ENCODE results near the gene GDPGP1. TPM values are rescaled to one million over a fixed set of nuclear protein-coding genes. Genes with fewer than 3 reads are reported as not detected.
"Not testable (repeated sequence)": the region's sequence is repeated elsewhere in the genome, so short reads cannot be mapped to it uniquely, and the experiment has no call there.

Gene GDPGP1
- total RNA-seq, 2 donors from 2014 or later = 14.4 to 18.6 TPM

GRCh38 chr15:90268415-90268814 is 34.4 kb downstream of the GDPGP1 start:
- H3K27me3 ChIP-seq = no peaks in the 10 kb centered on the region
- peaks cover 7% of the 10 kb centered on the region for H3K36me3 ChIP-seq
- no peaks in the 10 kb centered on the region for H3K9me3 ChIP-seq
- DNase-seq = peak; percentile 46
- H3K4me1 ChIP-seq = peaks cover 23% of the 10 kb centered on the region
- H3K4me3 ChIP-seq = no peak overlapping the region
- peak overlapping the region in 1 of 2 donors; percentile 46 for H3K9ac ChIP-seq (ENCODE audit: low read depth in 2 of 2, low read length in 2 of 2)
- H3K27ac ChIP-seq = peak overlapping the region; percentile 21
- intact Hi-C loops (cut with DNase I) = no loop called here
- TF ChIP-seq CTCF (IDR thresholded peaks at IDR 0.05) = no peak

- H3K9ac ChIP-seq (ENCODE audit: low read depth in 2 of 2, low read length in 2 of 2) = no peak overlapping the region
- H3K27me3 ChIP-seq = no peaks in the 10 kb centered on the region
- no peak for DNase-seq
- no peak for TF ChIP-seq CTCF (IDR thresholded peaks at IDR 0.05)
- H3K36me3 ChIP-seq = peaks cover 7% of the 10 kb centered on the region
- no peaks in the 10 kb centered on the region for H3K9me3 ChIP-seq
- H3K4me1 ChIP-seq = peaks cover 19% of the 10 kb centered on the region
- H3K27ac ChIP-seq = no peak overlapping the region
- intact Hi-C loops (cut with DNase I) = no loop called here
- no peak overlapping the region for H3K4me3 ChIP-seq
These were observed 36.6 kb downstream of the GDPGP1 start for GRCh38 chr15:90270502-90271150.

GRCh38 chr15:90271459-90272166 is 37.6 kb downstream of the GDPGP1 start:
- Histone ChIP-seq H3K36me3 (peaks cover 7% of the 10 kb centered on the region), H3K9me3 (no peaks in the 10 kb centered on the region), H3K4me1 (peaks cover 19% of the 10 kb centered on the region), H3K27ac (no peak overlapping the region), H3K27me3 (no peaks in the 10 kb centered on the region), H3K4me3 (no peak overlapping the region), H3K9ac (ENCODE audit: low read depth in 2 of 2, low read length in 2 of 2) (no peak overlapping the region)
- intact Hi-C loops (cut with DNase I) = no loop called here
- no peak for TF ChIP-seq CTCF (IDR thresholded peaks at IDR 0.05)
- no peak for DNase-seq

- H3K9ac ChIP-seq (ENCODE audit: low read depth in 2 of 2, low read length in 2 of 2); H3K27ac ChIP-seq; H3K4me3 ChIP-seq; H3K27me3 ChIP-seq; H3K9me3 ChIP-seq; DNase-seq; H3K36me3 ChIP-seq; H3K4me1 ChIP-seq; intact Hi-C loops (cut with DNase I): not testable (repeated sequence)
These were observed 44.5 kb downstream of the GDPGP1 start for GRCh38 chr15:90278467-90278866.

- H3K9me3 ChIP-seq; intact Hi-C loops (cut with DNase I); H3K4me1 ChIP-seq; H3K4me3 ChIP-seq; DNase-seq; H3K27me3 ChIP-seq; H3K36me3 ChIP-seq; H3K27ac ChIP-seq; H3K9ac ChIP-seq (ENCODE audit: low read depth in 2 of 2, low read length in 2 of 2): not testable (repeated sequence)
These were observed 46.7 kb downstream of the GDPGP1 start for GRCh38 chr15:90280743-90281142.

GRCh38 chr15:90281637-90282036 is 47.6 kb downstream of the GDPGP1 start:
- intact Hi-C loops (cut with DNase I); H3K27me3 ChIP-seq; H3K4me3 ChIP-seq; H3K9ac ChIP-seq (ENCODE audit: low read depth in 2 of 2, low read length in 2 of 2); H3K36me3 ChIP-seq; H3K9me3 ChIP-seq; H3K4me1 ChIP-seq; DNase-seq: not testable (repeated sequence)
- H3K27ac ChIP-seq = peak overlapping the region; percentile 12

- intact Hi-C loops (cut with DNase I) = no loop called here
- DNase-seq = no peak
- Histone ChIP-seq H3K9me3 (no peaks in the 10 kb centered on the region), H3K27ac (no peak overlapping the region), H3K27me3 (no peaks in the 10 kb centered on the region), H3K4me3 (no peak overlapping the region), H3K9ac (ENCODE audit: low read depth in 2 of 2, low read length in 2 of 2) (no peak overlapping the region), H3K4me1 (no peaks in the 10 kb centered on the region), H3K36me3 (no peaks in the 10 kb centered on the region)
- peak; percentile 26 for TF ChIP-seq CTCF (IDR thresholded peaks at IDR 0.05)
These were observed 52.7 kb downstream of the GDPGP1 start for GRCh38 chr15:90286678-90287077.

All from colonic mucosa (tissue), 4 donors.